DND-41 (cell line): ENCODE results near the gene PCDHGB2.

ENCODE experiments used
- CTCF ChIP-seq: IDR thresholded peaks from 2 replicates; pipeline ENCODE4 v1.5.1; 2012; ENCODE audit warnings: borderline replicate concordance, low read length, moderate library complexity, mild to moderate bottlenecking; ENCODE audit not compliant: poor library complexity, severe bottlenecking; ENCODE audit errors: extremely low read depth
- EZH2 ChIP-seq: IDR thresholded peaks from 3 replicates; pipeline ENCODE4 v1.6.1; 2012; ENCODE audit warnings: borderline replicate concordance, low read depth, mild to moderate bottlenecking, moderate library complexity, low read length, inconsistent platforms; ENCODE audit not compliant: severe bottlenecking

DNA sequence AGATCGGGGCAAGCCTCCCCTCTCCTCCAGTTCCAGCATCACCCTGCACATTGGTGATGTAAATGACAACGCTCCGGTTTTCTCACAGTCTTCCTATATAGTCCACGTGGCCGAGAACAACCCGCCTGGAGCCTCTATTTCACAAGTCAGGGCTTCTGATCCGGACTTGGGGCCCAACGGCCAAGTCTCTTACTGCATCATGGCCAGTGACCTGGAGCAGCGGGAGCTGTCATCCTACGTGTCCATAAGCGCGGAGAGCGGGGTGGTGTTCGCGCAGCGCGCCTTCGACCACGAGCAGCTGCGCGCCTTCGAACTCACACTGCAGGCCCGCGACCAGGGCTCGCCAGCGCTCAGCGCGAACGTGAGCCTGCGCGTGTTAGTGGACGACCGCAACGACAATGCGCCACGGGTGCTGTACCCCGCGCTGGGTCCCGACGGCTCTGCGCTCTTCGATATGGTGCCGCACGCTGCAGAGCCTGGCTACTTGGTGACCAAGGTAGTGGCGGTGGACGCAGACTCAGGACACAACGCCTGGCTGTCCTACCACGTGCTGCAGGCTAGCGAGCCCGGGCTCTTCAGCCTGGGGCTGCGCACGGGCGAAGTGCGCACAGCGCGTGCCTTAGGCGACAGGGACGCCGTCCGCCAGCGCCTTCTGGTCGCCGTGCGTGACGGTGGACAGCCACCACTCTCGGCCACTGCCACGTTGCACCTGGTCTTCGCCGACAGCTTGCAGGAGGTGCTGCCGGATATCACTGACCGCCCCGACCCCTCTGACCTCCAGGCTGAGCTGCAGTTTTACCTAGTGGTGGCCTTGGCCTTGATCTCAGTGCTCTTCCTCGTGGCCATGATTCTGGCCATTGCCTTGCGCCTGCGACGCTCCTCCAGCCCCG, 29.6 kb downstream of the PCDHGB2 start:
- TF ChIP-seq CTCF, result no peak
- TF ChIP-seq EZH2, result no peak
